H1 (cell line): ENCODE measurements around the gene ITGA6. TPM values are rescaled to one million over a fixed set of nuclear protein-coding genes. Genes with fewer than 3 reads are reported as not detected.

Experiments
- CTCF ChIA-PET: fragments of 300-600 bp; sonication (Branson Sonifier 250); formaldehyde crosslinking; loops from one replicate; lab custom pipeline; 2021; ENCODE audit not compliant: partially characterized antibody; lab: Charles Lee
- POLR2A ChIA-PET: fragments of 300-600 bp; sonication (Branson Sonifier 250); formaldehyde crosslinking; loops from one replicate; lab custom pipeline; 2021; ENCODE audit warnings: inconsistent platforms; ENCODE audit not compliant: partially characterized antibody; lab: Charles Lee
- DNase-seq, 2 experiments: peaks; one replicate each; pipeline versions ENCODE4 v3.0.0 to v3.0.0-alpha.2; 2010 to 2022; ENCODE audit warnings: low spot score in 2 of 2, low read depth in 1 of 2, mixed read lengths in 1 of 2
- FAIRE-seq: peaks from 2 replicates; lab custom pipeline; 2011; peaks lifted over from hg19 to GRCh38; lab: Jason Lieb, UNC
- H2AFZ ChIP-seq: 2 replicates; pipeline ENCODE4 v1.8.1; 2012; ENCODE audit warnings: low read length, inconsistent platforms
- H2AK5ac ChIP-seq: 2 replicates; pipeline ENCODE4 v1.6.1; 2013; ENCODE audit warnings: low read depth, low read length
- H2BK120ac ChIP-seq: replicated peaks from 2 replicates; pipeline ENCODE3; 2013; ENCODE audit warnings: low read depth, low read length, inconsistent platforms
- H2BK12ac ChIP-seq: 2 replicates; pipeline ENCODE4 v1.6.1; 2013; ENCODE audit warnings: low read depth, low read length
- H2BK15ac ChIP-seq: 2 replicates; pipeline ENCODE4 v1.6.1; 2013; ENCODE audit warnings: low read length
- H2BK20ac ChIP-seq: 2 replicates; pipeline ENCODE4 v1.6.1; 2013; ENCODE audit warnings: low read length
- H2BK5ac ChIP-seq: 2 replicates; pipeline ENCODE4 v1.6.1; 2013; ENCODE audit warnings: low read depth, low read length
- H3K14ac ChIP-seq: 2 replicates; pipeline ENCODE4 v1.6.1; 2013; ENCODE audit warnings: inconsistent platforms; ENCODE audit not compliant: insufficient read length
- H3K18ac ChIP-seq: 2 replicates; pipeline ENCODE4 v1.6.1; 2013; ENCODE audit warnings: low read length; ENCODE audit errors: extremely low read depth
- H3K23ac ChIP-seq: 2 replicates; pipeline ENCODE4 v1.6.1; 2013; ENCODE audit warnings: inconsistent platforms; ENCODE audit not compliant: insufficient read length
- H3K23me2 ChIP-seq: 2 replicates; pipeline ENCODE4 v1.6.1; 2013; ENCODE audit warnings: low read depth, low read length
- H3K27ac ChIP-seq: 2 replicates; pipeline ENCODE4 v1.6.1; 2011; ENCODE audit warnings: low read depth, low read length, inconsistent platforms
- H3K27me3 ChIP-seq, 4 experiments: replicated peaks in 1 of 4; 1 replicate in 1 of 4; 2 replicates in 3 of 4; pipeline versions ENCODE4 v1.6.1 to v1.8.1; 2011 to 2013; ENCODE audit warnings: low read length in 3 of 4, mild to moderate bottlenecking in 3 of 4, inconsistent platforms in 2 of 4, mixed read lengths in 2 of 4, moderate library complexity in 1 of 4; ENCODE audit not compliant: control insufficient read depth in 3 of 4, insufficient read depth in 3 of 4; ENCODE audit errors: extremely low read depth in 1 of 4
- H3K36me3 ChIP-seq, 4 experiments: 2 replicates each; pipeline versions ENCODE4 v1.6.1 to v1.8.1; 2011 to 2013; ENCODE audit warnings: mild to moderate bottlenecking in 4 of 4, low read length in 3 of 4, moderate library complexity in 2 of 4, control low read depth in 1 of 4, inconsistent platforms in 1 of 4; ENCODE audit not compliant: insufficient read depth in 4 of 4, control insufficient read depth in 2 of 4
- H3K4ac ChIP-seq: replicated peaks from 2 replicates; pipeline ENCODE3; 2013; ENCODE audit warnings: low read length, low read depth, mixed read lengths, inconsistent platforms; ENCODE audit not compliant: insufficient read length
- H3K4me1 ChIP-seq, 4 experiments: replicated peaks in 1 of 4; 1 replicate in 1 of 4; 2 replicates in 3 of 4; pipeline versions ENCODE4 v1.6.1 to v1.8.1; 2011 to 2013; ENCODE audit warnings: low read length in 3 of 4, inconsistent platforms in 2 of 4, mixed read lengths in 1 of 4; ENCODE audit not compliant: insufficient read depth in 4 of 4, control insufficient read depth in 3 of 4
- H3K4me2 ChIP-seq, 2 experiments: 2 replicates each; pipeline versions ENCODE4 v1.6.1 to v1.8.1; 2011 to 2013; ENCODE audit warnings: low read depth in 2 of 2, low read length in 2 of 2, control low read depth in 1 of 2, inconsistent platforms in 1 of 2, mild to moderate bottlenecking in 1 of 2; ENCODE audit not compliant: insufficient read depth in 1 of 2
- H3K4me3 ChIP-seq, 4 experiments: fragments of 200-600, 300-600 bp in 1 of 4; sonication (generic), shearing (Covaris generic), sonication (Bioruptor Twin) in 1 of 4; 2 replicates each; pipeline versions ENCODE4 v1.5.1 to v1.8.1; 2011 to 2016; ENCODE audit warnings: low read length in 4 of 4, low read depth in 3 of 4, control low read depth in 2 of 4, inconsistent platforms in 2 of 4, mild to moderate bottlenecking in 2 of 4, mixed read lengths in 1 of 4, moderate library complexity in 1 of 4; ENCODE audit not compliant: insufficient read depth in 2 of 4; ENCODE audit errors: extremely low read depth in 1 of 4
- H3K56ac ChIP-seq: replicated peaks from 2 replicates; pipeline ENCODE3; 2013; ENCODE audit warnings: low read depth, mild to moderate bottlenecking, mixed read lengths, low read length, inconsistent platforms; ENCODE audit not compliant: insufficient read length
- H3K79me1 ChIP-seq: 2 replicates; pipeline ENCODE4 v1.6.1; 2013; ENCODE audit warnings: low read depth, low read length, control low read depth
- H3K79me2 ChIP-seq, 2 experiments: 2 replicates each; pipeline versions ENCODE4 v1.6.1 to v1.8.1; 2012 to 2013; ENCODE audit warnings: low read length in 2 of 2, mild to moderate bottlenecking in 2 of 2, inconsistent platforms in 1 of 2; ENCODE audit not compliant: insufficient read depth in 2 of 2, control insufficient read depth in 1 of 2
- H3K9ac ChIP-seq, 4 experiments: replicated peaks in 1 of 4; 1 replicate in 1 of 4; 2 replicates in 3 of 4; pipeline versions ENCODE4 v1.6.1 to v1.8.1; 2011 to 2013; ENCODE audit warnings: low read depth in 3 of 4, low read length in 3 of 4, control low read depth in 2 of 4, mild to moderate bottlenecking in 2 of 4, moderate library complexity in 2 of 4, inconsistent platforms in 1 of 4; ENCODE audit errors: extremely low read depth in 1 of 4
- H3K9me3 ChIP-seq, 2 experiments: 2 replicates each; pipeline versions ENCODE4 v1.6.1 to v1.8.1; 2012 to 2013; ENCODE audit warnings: mild to moderate bottlenecking in 2 of 2, moderate library complexity in 2 of 2, control low read depth in 1 of 2, inconsistent platforms in 1 of 2, low read depth in 1 of 2, low read length in 1 of 2, mixed read lengths in 1 of 2; ENCODE audit not compliant: insufficient read depth in 2 of 2
- H4K20me1 ChIP-seq, 2 experiments: replicated peaks in 1 of 2; 2 replicates each; pipeline versions ENCODE3 to v1.8.1; 2011 to 2013; ENCODE audit warnings: inconsistent platforms in 2 of 2, low read length in 2 of 2, mild to moderate bottlenecking in 1 of 2; ENCODE audit not compliant: insufficient read depth in 2 of 2, control insufficient read depth in 1 of 2
- H4K5ac ChIP-seq: 2 replicates; pipeline ENCODE4 v1.6.1; 2013; ENCODE audit warnings: low read length, low read depth, mixed read lengths, inconsistent platforms; ENCODE audit not compliant: insufficient read length
- H4K8ac ChIP-seq: 2 replicates; pipeline ENCODE4 v1.8.0; 2013; ENCODE audit warnings: mild to moderate bottlenecking, moderate library complexity, low read length, inconsistent platforms; ENCODE audit not compliant: insufficient read depth; ENCODE audit errors: extremely low read depth
- H4K91ac ChIP-seq: replicated peaks from 2 replicates; pipeline ENCODE3; 2013; ENCODE audit warnings: low read length, mixed read lengths, inconsistent platforms; ENCODE audit not compliant: insufficient read length
- CBX8 ChIP-seq: fragments of 300-800, 300-1000 bp; sonication (generic); IDR thresholded peaks from 2 replicates; pipeline ENCODE4 v1.7.1; 2016; ENCODE audit warnings: low read depth, low read length, borderline replicate concordance
- HDAC6 ChIP-seq: IDR thresholded peaks from one replicate; pipeline ENCODE4 v1.7.1; 2012; ENCODE audit warnings: low read depth, mild to moderate bottlenecking, inconsistent platforms, low read length, moderate library complexity
- KDM1A ChIP-seq: fragments of 200-600, 300-600 bp; sonication (generic); IDR thresholded peaks from 2 replicates; pipeline ENCODE4 v1.7.1; 2016; ENCODE audit warnings: mild to moderate bottlenecking, low read length, borderline replicate concordance
- KDM5A ChIP-seq: fragments of 200-600 bp; IDR thresholded peaks from 2 replicates; pipeline ENCODE4 v1.7.1; 2012; ENCODE audit warnings: mild to moderate bottlenecking, low read length, inconsistent platforms, mixed read lengths
- MAFK ChIP-seq: IDR thresholded peaks from 2 replicates; pipeline ENCODE4 v1.6.1; 2012; ENCODE audit warnings: low read depth, mild to moderate bottlenecking, improper control_type of control experiment, low read length
- MAX ChIP-seq: IDR thresholded peaks from 2 replicates; pipeline ENCODE4 v1.6.1; 2012; ENCODE audit warnings: inconsistent platforms
- NANOG ChIP-seq: IDR thresholded peaks from 2 replicates; pipeline ENCODE4 v1.6.1; 2011; ENCODE audit warnings: low read length, low read depth, mild to moderate bottlenecking, inconsistent platforms; ENCODE audit not compliant: insufficient read depth, poor library complexity, severe bottlenecking
- POLR2AphosphoS5 ChIP-seq: IDR thresholded peaks from 2 replicates; pipeline ENCODE4 v1.6.1; 2011; ENCODE audit warnings: low read depth, low read length
- RAD21 ChIP-seq, 2 experiments: IDR thresholded peaks in 1 of 2; conservative IDR thresholded peaks in 1 of 2; 2 replicates each; pipeline ENCODE4 v1.6.1; 2011; ENCODE audit warnings: low read depth in 2 of 2, low read length in 2 of 2, improper control_type of control experiment in 1 of 2, inconsistent platforms in 1 of 2, mild to moderate bottlenecking in 1 of 2, moderate library complexity in 1 of 2
- RNF2 ChIP-seq: fragments of 200-900, 300-1000 bp; sonication (generic); IDR thresholded peaks from 2 replicates; pipeline ENCODE4 v1.7.1; 2016; ENCODE audit warnings: borderline replicate concordance, low read depth, mild to moderate bottlenecking, antibody characterized with exemption, low read length; ENCODE audit not compliant: poor library complexity, severe bottlenecking; ENCODE audit errors: missing control alignments
- ZNF274 ChIP-seq: IDR thresholded peaks from 2 replicates; pipeline ENCODE4 v1.7.0; 2012; ENCODE audit warnings: low read length, borderline replicate concordance; ENCODE audit errors: extremely low read depth
- WGBS, 2 experiments: shearing (Covaris generic) in 1 of 2; methylation state at CpG; one replicate each; pipeline versions ENCODE4 v1.1.6 to v1.1.7; 2013 to 2015; ENCODE audit warnings: low lambda C conversion rate in 2 of 2, mixed read lengths in 2 of 2, inconsistent platforms in 1 of 2, low coverage in 1 of 2, missing lambda C conversion rate in 1 of 2; ENCODE audit not compliant: insufficient replicate concordance in 2 of 2, insufficient coverage in 1 of 2, insufficient read length in 1 of 2; ENCODE audit errors: extremely low coverage in 1 of 2, missing lambda C conversion rate in 1 of 2; 5-methylcytosine and 5-hydroxymethylcytosine counted together
- polyA plus RNA-seq, 7 experiments: library from polyadenylated mRNA; depleted of rRNA in 3 of 7; stranded (reverse) in 5 of 7; unstranded in 2 of 7; fragments of >200 nt in 5 of 7; fragments of 200-250 nt in 2 of 7; gene quantifications; 1 replicate in 5 of 7; 2 replicates in 1 of 7; 4 replicates in 1 of 7; pipeline versions ENCODE4 v1.2.1 to v1.2.3, GENCODE V29; 2011 to 2013; ENCODE audit warnings: missing spikeins in 2 of 7, mixed read lengths in 2 of 7
- total RNA-seq: library from RNA; stranded (reverse); fragmentation: NEBNext Ultra II Directional; extraction: Animal tissue kit (Norgen Biotek cat#: 25700); gene quantifications from 2 replicates; pipeline ENCODE4 v1.2.1, GENCODE V29; 2021

ITGA6 gene
- total and polyA plus RNA-seq, 2 of the 8 experiments (the other 6 are each of a cell fraction or from before 2014, with no cell fraction given) = 26.9 to 118 TPM

GRCh38 chr2:172397148-172397834 is 30.1 kb upstream of the ITGA6 start:
- ChIA-PET CTCF (interaction anchor here (0.5 to 3.2 kb wide), 16 partner anchors 9 to 266 kb away, joined by 3 to 18 read pairs (median 4); no protein-coding TSS in a partner anchor), POLR2A (interaction anchor here (1.1 to 2.6 kb wide), 2 partner anchors 16 to 30 kb away, joined by 5 to 10 read pairs; partner anchors contain the start of gene ITGA6)
- Histone ChIP-seq H3K27ac (no peak overlapping the region), H2BK15ac (0 out of 2 replicates have a peak overlapping the region, but pooled peaks have one; percentile 31), H2BK5ac (no peak overlapping the region), H3K79me2 (no peaks in the 10 kb centered on the region), H3K79me1 (no peaks in the 10 kb centered on the region), H3K23me2 (no peaks in the 10 kb centered on the region), H3K18ac (no peak overlapping the region), H3K23ac (no peak overlapping the region), H4K8ac (no peak overlapping the region), H3K9me3 (no peaks in the 10 kb centered on the region), H3K9ac (no peak overlapping the region), H2AK5ac (no peak overlapping the region; the same call in 1 of the 2 replicates), H4K91ac (no peak overlapping the region), H3K36me3 (no peaks in the 10 kb centered on the region), H4K20me1 (no peaks in the 10 kb centered on the region), H3K4me1 (no peaks in the 10 kb centered on the region), H3K14ac (no peak overlapping the region), H2BK12ac (no peak overlapping the region), H2AFZ (no peak overlapping the region), H3K4me3 (no peak overlapping the region), H3K4ac (no peak overlapping the region), H3K4me2 (no peak overlapping the region), H2BK120ac (no peak overlapping the region), H4K5ac (no peak overlapping the region), H3K27me3 (no peaks in the 10 kb centered on the region), H3K56ac (no peak overlapping the region), H2BK20ac (peak overlapping the region; percentile 50; the same call in 1 of the 2 replicates)
- FAIRE-seq (no peak), DNase-seq (no peak)
- 73% methylated on average over 6 of the region's 6 CpGs; no CpG with 5 or more reads in 1 of the 2 experiments for WGBS, 2 experiments
- TF ChIP-seq RNF2 (no peak), HDAC6 (no peak), ZNF274 (no peak), KDM5A (no peak), NANOG (no peak), POLR2AphosphoS5 (no peak), MAX (no peak), CBX8 (no peak), KDM1A (no peak), MAFK (no peak), RAD21 (IDR thresholded peaks at IDR 0.05 in 1 of 2, conservative IDR thresholded peaks at IDR 0.05 in 1 of 2; ENCODE audit: low read depth in 2 of 2, low read length in 2 of 2) (no peak)
